OCI-LY7 (cell line): ENCODE results near the gene STPG4. TPM values are rescaled to one million over a fixed set of nuclear protein-coding genes. Genes with fewer than 3 reads are reported as not detected.
"Not testable (repeated sequence)": the region's sequence is repeated elsewhere in the genome, so short reads cannot be mapped to it uniquely, and the experiment has no call there.

Experiments used
- BruUV-seq: library from RNA; stranded (reverse); fragments of 400-500 nt; replicated peaks from 2 replicates; lab custom pipeline; 2021; lab: Mats Ljungman, UMichigan
- CTCF ChIA-PET: fragments of 300-600 bp; sonication (Branson Sonifier 250); formaldehyde crosslinking; loops from one replicate; lab custom pipeline; 2022; ENCODE audit warnings: antibody characterized with exemption; ENCODE audit not compliant: unreplicated experiment; lab: Charles Lee
- POLR2A ChIA-PET: fragments of 300-600 bp; sonication (Branson Sonifier 250); formaldehyde crosslinking; loops from one replicate; lab custom pipeline; 2022; ENCODE audit warnings: antibody characterized with exemption; lab: Charles Lee
- DNase-seq: peaks from one replicate; pipeline ENCODE4 v3.0.0-alpha.2; 2015; ENCODE audit warnings: low spot score
- H2AFZ ChIP-seq: fragments of 200-600 bp; sonication (generic), shearing (Covaris generic); 2 replicates; pipeline ENCODE4 v1.6.1; 2014; ENCODE audit warnings: mild to moderate bottlenecking, antibody characterized with exemption, low read length, moderate library complexity
- H3K27ac ChIP-seq: fragments of 200-600 bp; sonication (generic); 2 replicates; pipeline ENCODE4 v1.5.1; 2014; ENCODE audit warnings: mixed run types, low read depth, mild to moderate bottlenecking, moderate library complexity, low read length, inconsistent platforms; ENCODE audit not compliant: poor library complexity, severe bottlenecking
- H3K36me3 ChIP-seq: fragments of 200-600 bp; sonication (generic); 2 replicates; pipeline ENCODE4 v1.6.1; 2014; ENCODE audit warnings: mild to moderate bottlenecking, antibody characterized with exemption, low read length, moderate library complexity, mixed read lengths; ENCODE audit not compliant: insufficient read depth
- H3K4me1 ChIP-seq: fragments of 200-600 bp; sonication (generic); 2 replicates; pipeline ENCODE4 v1.5.1; 2014; ENCODE audit warnings: mild to moderate bottlenecking, low read length; ENCODE audit not compliant: insufficient read depth, poor library complexity, severe bottlenecking
- H3K4me2 ChIP-seq: fragments of 200-600 bp; sonication (generic); 2 replicates; pipeline ENCODE4 v1.6.1; 2014; ENCODE audit warnings: mild to moderate bottlenecking, low read length
- H3K4me3 ChIP-seq: fragments of 200-600 bp; sonication (generic); 2 replicates; pipeline ENCODE4 v1.5.1; 2014; ENCODE audit warnings: mild to moderate bottlenecking, low read depth, low read length; ENCODE audit not compliant: poor library complexity, severe bottlenecking
- H3K79me2 ChIP-seq: fragments of 200-600 bp; sonication (generic); 2 replicates; pipeline ENCODE4 v1.6.1; 2016; ENCODE audit warnings: low read depth, mild to moderate bottlenecking, low read length, moderate library complexity, mixed read lengths; ENCODE audit not compliant: insufficient read depth
- H3K9me2 ChIP-seq: fragments of 200-600 bp; sonication (generic); 2 replicates; pipeline ENCODE4 v1.6.1; 2016; ENCODE audit warnings: mild to moderate bottlenecking, low read length, mixed read lengths; ENCODE audit not compliant: insufficient read depth
- H3K9me3 ChIP-seq: fragments of 200-600 bp; sonication (generic); 2 replicates; pipeline ENCODE4 v1.6.1; 2014; ENCODE audit warnings: mild to moderate bottlenecking, mixed run types, low read length, mixed read lengths
- H4K20me1 ChIP-seq: fragments of 200-600 bp; sonication (generic); 2 replicates; pipeline ENCODE4 v1.6.1; 2014; ENCODE audit warnings: mild to moderate bottlenecking, antibody characterized with exemption, low read length, moderate library complexity, mixed read lengths; ENCODE audit not compliant: insufficient read depth
- EZH2phosphoT487 ChIP-seq: fragments of 200-600 bp; sonication (generic); IDR thresholded peaks from 2 replicates; pipeline ENCODE4 v1.6.1; 2018; ENCODE audit warnings: low read depth, borderline replicate concordance, mild to moderate bottlenecking, mixed run types, antibody characterized with exemption, low read length, moderate library complexity, mixed read lengths
- intact Hi-C: fragments of 100-400 bp; cut with micrococcal nuclease; formaldehyde crosslinking; loops from one replicate; pipeline ENCODE4 v1.10.0; 2022; ENCODE audit not compliant: unreplicated experiment
- total RNA-seq, 2 experiments: library from RNA; depleted of rRNA in 1 of 2; stranded (reverse); fragments of >200 nt in 1 of 2; shearing (Covaris generic) in 1 of 2; gene quantifications; 2 replicates each; pipeline ENCODE4 v1.2.3, GENCODE V29; 2014 to 2022
- TF ChIP-seq, protein P1 (sequence below): fragments of 200-600 bp; sonication (generic); conservative IDR thresholded peaks from 2 replicates; pipeline ENCODE4 v1.5.1; 2014; ENCODE audit warnings: mild to moderate bottlenecking, antibody characterized with exemption, low read length, moderate library complexity, mixed read lengths

Gene STPG4
- total RNA-seq, 2 experiments from 2014 or later: 0.68 TPM; not detected in 1

DNA sequence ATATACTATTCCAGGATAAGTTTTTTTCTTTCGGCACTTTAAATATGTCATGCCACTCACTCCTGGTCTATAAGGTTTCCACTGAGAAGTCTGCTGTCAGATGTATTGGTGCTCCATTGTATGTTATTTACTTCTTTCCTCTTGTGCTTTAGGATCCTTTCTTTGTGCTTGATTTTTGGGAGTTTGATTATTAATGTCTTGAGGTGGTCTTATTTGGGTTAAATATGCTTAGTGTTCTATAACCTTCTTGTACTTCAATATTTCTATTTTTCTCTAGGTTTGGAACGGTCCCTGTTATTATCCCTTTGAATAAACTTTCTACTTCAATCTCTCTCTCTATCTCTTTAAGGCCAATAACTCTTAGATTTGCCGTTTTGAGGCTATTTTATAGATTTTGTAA is 28.3 kb downstream of the STPG4 start:
- no peak for DNase-seq
- Histone ChIP-seq H3K9me2 (no peaks in the 10 kb centered on the region), H3K4me3 (no peak overlapping the region), H2AFZ (no peak overlapping the region), H3K27ac (no peak overlapping the region), H3K36me3 (no peaks in the 10 kb centered on the region), H3K79me2 (no peaks in the 10 kb centered on the region), H3K9me3 (no peaks in the 10 kb centered on the region), H4K20me1 (no peaks in the 10 kb centered on the region), H3K4me2 (no peak overlapping the region), H3K4me1 (no peaks in the 10 kb centered on the region)
- ChIA-PET CTCF (no interaction called here), POLR2A (interaction anchor here (0.6 to 0.7 kb wide), 2 partner anchors 199 to 256 kb away, joined by 3 to 4 read pairs; no protein-coding TSS in a partner anchor)
- no peak for TF ChIP-seq EZH2phosphoT487
- TF ChIP-seq, protein P1, sequence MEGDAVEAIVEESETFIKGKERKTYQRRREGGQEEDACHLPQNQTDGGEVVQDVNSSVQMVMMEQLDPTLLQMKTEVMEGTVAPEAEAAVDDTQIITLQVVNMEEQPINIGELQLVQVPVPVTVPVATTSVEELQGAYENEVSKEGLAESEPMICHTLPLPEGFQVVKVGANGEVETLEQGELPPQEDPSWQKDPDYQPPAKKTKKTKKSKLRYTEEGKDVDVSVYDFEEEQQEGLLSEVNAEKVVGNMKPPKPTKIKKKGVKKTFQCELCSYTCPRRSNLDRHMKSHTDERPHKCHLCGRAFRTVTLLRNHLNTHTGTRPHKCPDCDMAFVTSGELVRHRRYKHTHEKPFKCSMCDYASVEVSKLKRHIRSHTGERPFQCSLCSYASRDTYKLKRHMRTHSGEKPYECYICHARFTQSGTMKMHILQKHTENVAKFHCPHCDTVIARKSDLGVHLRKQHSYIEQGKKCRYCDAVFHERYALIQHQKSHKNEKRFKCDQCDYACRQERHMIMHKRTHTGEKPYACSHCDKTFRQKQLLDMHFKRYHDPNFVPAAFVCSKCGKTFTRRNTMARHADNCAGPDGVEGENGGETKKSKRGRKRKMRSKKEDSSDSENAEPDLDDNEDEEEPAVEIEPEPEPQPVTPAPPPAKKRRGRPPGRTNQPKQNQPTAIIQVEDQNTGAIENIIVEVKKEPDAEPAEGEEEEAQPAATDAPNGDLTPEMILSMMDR: no peak
- intact Hi-C loops: no loop called here
- BruUV-seq: no TSS peak

DNA sequence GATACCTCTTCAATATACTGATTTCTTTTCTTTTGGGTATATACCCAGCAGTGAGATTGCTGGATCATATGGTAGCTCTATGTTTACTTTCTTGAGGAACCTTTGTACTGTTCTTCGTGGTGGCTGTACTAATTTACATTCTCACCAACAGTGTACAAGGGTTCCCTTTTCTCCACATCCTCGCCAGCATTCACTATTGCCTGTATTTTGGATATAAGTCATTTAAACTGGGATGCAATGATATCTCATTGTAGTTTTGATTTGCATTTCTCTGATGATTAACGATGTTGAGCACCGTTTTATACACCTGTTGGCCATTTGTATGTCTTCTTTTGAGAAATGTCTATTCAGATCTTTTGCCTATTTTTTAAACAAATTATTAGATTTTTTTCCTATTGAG is 30.4 kb downstream of the STPG4 start:
- H4K20me1 ChIP-seq, H3K4me2 ChIP-seq, H3K27ac ChIP-seq, intact Hi-C loops, H3K4me3 ChIP-seq, H3K4me1 ChIP-seq, H2AFZ ChIP-seq, DNase-seq, BruUV-seq, POLR2A ChIA-PET, H3K9me2 ChIP-seq, CTCF ChIA-PET, H3K79me2 ChIP-seq, H3K9me3 ChIP-seq, H3K36me3 ChIP-seq: not testable (repeated sequence)

DNA sequence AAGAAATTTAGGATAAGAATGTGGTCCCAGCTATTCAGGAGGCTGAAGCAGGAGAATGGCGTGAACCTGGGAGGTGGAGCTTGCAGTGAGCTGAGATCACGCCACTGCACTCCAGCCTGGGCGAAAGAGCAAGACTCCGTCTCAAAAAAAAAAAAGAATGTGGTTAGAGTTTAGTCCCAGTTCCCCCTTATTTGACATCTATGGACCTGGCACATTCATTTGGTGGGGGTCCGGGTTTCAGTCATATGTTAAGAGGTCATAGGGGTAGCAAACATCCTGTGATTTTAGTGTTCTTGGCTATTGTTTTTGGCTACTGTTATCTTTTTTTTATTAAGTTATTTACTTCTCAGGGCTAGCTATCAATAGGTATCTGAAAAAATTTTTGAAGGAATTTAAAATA is 34.7 kb downstream of the STPG4 start:
- DNase-seq, H3K79me2 ChIP-seq, BruUV-seq, POLR2A ChIA-PET, H3K27ac ChIP-seq, H3K36me3 ChIP-seq, H3K4me1 ChIP-seq, intact Hi-C loops, H3K4me2 ChIP-seq, H3K9me2 ChIP-seq, H4K20me1 ChIP-seq, CTCF ChIA-PET, H2AFZ ChIP-seq, H3K9me3 ChIP-seq, H3K4me3 ChIP-seq: not testable (repeated sequence)

DNA sequence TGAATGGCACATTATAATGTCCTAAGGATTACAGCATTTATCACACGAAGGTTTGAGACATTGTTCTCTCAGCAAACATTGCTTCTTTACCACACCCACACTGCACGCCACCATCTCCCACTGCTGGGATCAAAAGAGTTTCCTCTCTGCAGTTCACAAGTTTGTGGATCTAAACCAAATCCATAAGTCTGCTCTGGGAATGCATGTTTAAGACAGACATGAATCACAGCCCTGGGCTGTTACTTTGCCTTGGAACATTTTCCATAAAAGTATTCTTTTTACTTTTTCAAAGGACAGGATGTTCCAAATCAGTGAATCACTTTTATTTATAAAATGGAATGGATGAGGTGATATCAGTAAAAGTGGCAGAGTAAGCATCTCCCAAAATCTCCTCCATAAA is 36.1 kb downstream of the STPG4 start:
- TF ChIP-seq, protein P1: no peak
- TF ChIP-seq EZH2phosphoT487: no peak
- H3K4me3 ChIP-seq: no peak overlapping the region
- CTCF ChIA-PET: no interaction called here
- BruUV-seq: no TSS peak
- no peak overlapping the region for H3K27ac ChIP-seq
- no peaks in the 10 kb centered on the region for H3K79me2 ChIP-seq
- intact Hi-C loops: no loop called here
- no peaks in the 10 kb centered on the region for H3K9me3 ChIP-seq
- no peaks in the 10 kb centered on the region for H3K9me2 ChIP-seq
- POLR2A ChIA-PET: interaction anchor here (0.6 kb wide), 1 partner anchor 46 kb away, joined by 3 read pairs; no protein-coding TSS in a partner anchor
- H4K20me1 ChIP-seq: no peaks in the 10 kb centered on the region
- no peaks in the 10 kb centered on the region for H3K36me3 ChIP-seq
- DNase-seq: no peak
- H3K4me1 ChIP-seq: peaks cover 8% of the 10 kb centered on the region
- H3K4me2 ChIP-seq: no peak overlapping the region
- no peak overlapping the region for H2AFZ ChIP-seq
